HG03064 (cell line): ENCODE measurements around the gene ADAM33.
A peak's percentile ranks its signal among the peaks of the same experiment; 100 is the strongest.

ENCODE experiments used
- ATAC-seq: cut with Tn5 transposase; IDR thresholded peaks from one replicate; pipeline ENCODE4 v1.9.1; 2021; ENCODE audit warnings: low read depth; ENCODE audit not compliant: unreplicated experiment

Gene ADAM33

GRCh38 chr20:3671986-3672546, 9.7 kb downstream of the ADAM33 start:
- no peak for ATAC-seq

- ATAC-seq = no peak
Measured at GRCh38 chr20:3670945-3671344, 10.9 kb downstream of the ADAM33 start.

- no peak for ATAC-seq
Measured at GRCh38 chr20:3670511-3670910, 11.3 kb downstream of the ADAM33 start.

GRCh38 chr20:3669710-3670367, 12.0 kb downstream of the ADAM33 start:
- ATAC-seq = no peak

GRCh38 chr20:3667434-3668037, 14.3 kb downstream of the ADAM33 start:
- ATAC-seq = no peak

- no peak for ATAC-seq
Measured at GRCh38 chr20:3663858-3664257, 18.0 kb downstream of the ADAM33 start.

GRCh38 chr20:3663031-3663701, 18.6 kb downstream of the ADAM33 start, which contains the start of gene GFRA4:
GFRA4 (minus strand) TSS chr20:3663399; CDS start chr20:3663399, 0 bp downstream.
- no peak for ATAC-seq

GRCh38 chr20:3661814-3662665, 19.8 kb downstream of the ADAM33 start:
- no peak for ATAC-seq

GRCh38 chr20:3661060-3661813, 20.6 kb downstream of the ADAM33 start:
- no peak for ATAC-seq

GRCh38 chr20:3660262-3661059, 21.3 kb downstream of the ADAM33 start:
- ATAC-seq = no peak

- no peak for ATAC-seq
Measured at GRCh38 chr20:3659492-3660261, 22.1 kb downstream of the ADAM33 start.

GRCh38 chr20:3658716-3659491, 22.9 kb downstream of the ADAM33 start:
- peak; percentile 91 for ATAC-seq

- ATAC-seq = no peak
Measured at GRCh38 chr20:3658019-3658715, 23.6 kb downstream of the ADAM33 start.

- ATAC-seq = no peak
Measured at GRCh38 chr20:3655131-3655405, 26.7 kb downstream of the ADAM33 start.

GRCh38 chr20:3654326-3655130, 27.3 kb downstream of the ADAM33 start:
- ATAC-seq = no peak

GRCh38 chr20:3653921-3654320, 27.9 kb downstream of the ADAM33 start:
- ATAC-seq = no peak
